SK-N-SH treated with all-trans-retinoic acid at 6 μM for 48 hours (cell line): ENCODE results near the gene ARMH3.

Experiments used
- ATAC-seq: fragments of 200-7000 bp; cut with Tn5 transposase; 3 replicates; pipeline ENCODE4 v1.9.1; 2020; ENCODE audit warnings: mild to moderate bottlenecking, moderate library complexity
- ARNTL ChIP-seq: fragments of 450-650 bp; formaldehyde crosslinking; IDR thresholded peaks from 2 replicates; pipeline ENCODE4 v1.5.0; 2020; ENCODE audit warnings: low read depth, mild to moderate bottlenecking, moderate library complexity, borderline replicate concordance
- BACH2 ChIP-seq: fragments of 250-450 bp; sonication (Bioruptor Pico); IDR thresholded peaks from 2 replicates; pipeline ENCODE4 v1.9.0; 2021; ENCODE audit warnings: mild to moderate bottlenecking, borderline replicate concordance
- CSDC2 ChIP-seq: fragments of 250-450 bp; sonication (Bioruptor Pico); IDR thresholded peaks from 2 replicates; pipeline ENCODE4 v1.5.0; 2020; ENCODE audit warnings: mild to moderate bottlenecking, moderate library complexity
- ESRRG ChIP-seq: fragments of 250-450 bp; sonication (Bioruptor Pico); IDR thresholded peaks from 2 replicates; pipeline ENCODE4 v1.6.1; 2021; ENCODE audit warnings: mild to moderate bottlenecking
- ISL1 ChIP-seq: fragments of 250-450 bp; sonication (Bioruptor Pico); IDR thresholded peaks from 2 replicates; pipeline ENCODE4 v2.1.2; 2022; ENCODE audit warnings: mild to moderate bottlenecking, moderate library complexity
- OSR1 ChIP-seq: fragments of 250-450 bp; sonication (Bioruptor Pico); IDR thresholded peaks from 2 replicates; pipeline ENCODE4 v1.8.0; 2022; ENCODE audit warnings: moderate library complexity, mild to moderate bottlenecking, inconsistent platforms
- PATZ1 ChIP-seq: fragments of 250-450 bp; sonication (Bioruptor Pico); IDR thresholded peaks from 2 replicates; pipeline ENCODE4 v1.8.0; 2020; ENCODE audit warnings: mild to moderate bottlenecking, moderate library complexity, borderline replicate concordance
- PPARA ChIP-seq: fragments of 250-450 bp; sonication (Bioruptor Pico); IDR thresholded peaks from 2 replicates; pipeline ENCODE4 v1.5.0; 2020; ENCODE audit warnings: mild to moderate bottlenecking, borderline replicate concordance
- RARB ChIP-seq: fragments of 250-450 bp; sonication (Bioruptor Pico); IDR thresholded peaks from 2 replicates; pipeline ENCODE4 v1.8.0; 2021; ENCODE audit warnings: mild to moderate bottlenecking, moderate library complexity
- SNAI2 ChIP-seq: fragments of 250-450 bp; sonication (Bioruptor Pico); IDR thresholded peaks from 2 replicates; pipeline ENCODE4 v1.5.0; 2020; ENCODE audit warnings: mild to moderate bottlenecking, moderate library complexity
- TCF4 ChIP-seq: fragments of 250-450 bp; sonication (Bioruptor Pico); IDR thresholded peaks from 2 replicates; pipeline ENCODE4 v1.8.0; 2021; ENCODE audit warnings: mild to moderate bottlenecking, moderate library complexity, borderline replicate concordance
- TOX ChIP-seq: fragments of 250-450 bp; sonication (Bioruptor Pico); IDR thresholded peaks from 2 replicates; pipeline ENCODE4 v1.8.0; 2021; ENCODE audit warnings: mild to moderate bottlenecking, moderate library complexity, borderline replicate concordance
- ZC3H10 ChIP-seq: fragments of 250-450 bp; sonication (Bioruptor Pico); IDR thresholded peaks from 2 replicates; pipeline ENCODE4 v1.5.1; 2021; ENCODE audit warnings: mild to moderate bottlenecking, moderate library complexity
- ZFP3 ChIP-seq: fragments of 250-450 bp; sonication (Bioruptor Pico); IDR thresholded peaks from 2 replicates; pipeline ENCODE4 v1.5.0; 2020; ENCODE audit warnings: mild to moderate bottlenecking, moderate library complexity
- ZFP30 ChIP-seq: fragments of 450-650 bp; formaldehyde crosslinking; IDR thresholded peaks from 2 replicates; pipeline ENCODE4 v1.5.0; 2022; ENCODE audit warnings: mild to moderate bottlenecking, moderate library complexity
- ZNF565 ChIP-seq: fragments of 450-650 bp; formaldehyde crosslinking; conservative IDR thresholded peaks from 2 replicates; pipeline ENCODE4 v1.5.0; 2020; ENCODE audit warnings: low read depth, mild to moderate bottlenecking, moderate library complexity
- ZNF70 ChIP-seq: fragments of 450-650 bp; formaldehyde crosslinking; IDR thresholded peaks from 2 replicates; pipeline ENCODE4 v1.5.0; 2020; ENCODE audit warnings: mild to moderate bottlenecking, moderate library complexity
- ZNF8 ChIP-seq: fragments of 450-650 bp; formaldehyde crosslinking; IDR thresholded peaks from 2 replicates; pipeline ENCODE4 v1.5.0; 2020; ENCODE audit warnings: mild to moderate bottlenecking, moderate library complexity
- TF ChIP-seq, protein P1 (sequence below): fragments of 250-450 bp; sonication (Bioruptor Pico); IDR thresholded peaks from 2 replicates; pipeline ENCODE4 v1.5.1; 2021; ENCODE audit warnings: mild to moderate bottlenecking, moderate library complexity
- TF ChIP-seq, protein P2 (sequence below): fragments of 250-450 bp; sonication (Bioruptor Pico); IDR thresholded peaks from 2 replicates; pipeline ENCODE4 v1.5.1; 2020; ENCODE audit warnings: low read depth, mild to moderate bottlenecking, moderate library complexity

Gene ARMH3

DNA sequence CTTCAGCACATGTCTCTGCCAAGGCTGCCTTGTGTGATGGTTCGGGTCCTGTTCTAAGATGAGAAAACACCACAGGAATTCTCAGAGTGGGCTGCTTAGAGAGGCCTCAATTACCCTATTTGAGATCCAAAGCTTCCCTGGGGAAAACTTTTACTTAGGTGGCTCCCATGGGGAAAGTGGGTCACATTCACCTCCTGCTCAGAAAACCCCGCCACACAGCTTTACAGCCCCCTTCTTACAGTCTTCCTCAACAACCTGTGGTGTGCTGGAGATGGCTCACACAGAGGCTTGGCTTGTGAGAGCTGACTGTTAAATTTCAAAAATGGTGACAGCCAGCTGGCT, 175.8 kb downstream of the ARMH3 start:
- TF ChIP-seq ZNF70 (CRISPR knock-in tag) (no peak), RARB (no peak), TOX (CRISPR knock-in tag) (no peak), TCF4 (CRISPR knock-in tag) (no peak), ZNF8 (CRISPR knock-in tag) (no peak)
- TF ChIP-seq, protein P1, sequence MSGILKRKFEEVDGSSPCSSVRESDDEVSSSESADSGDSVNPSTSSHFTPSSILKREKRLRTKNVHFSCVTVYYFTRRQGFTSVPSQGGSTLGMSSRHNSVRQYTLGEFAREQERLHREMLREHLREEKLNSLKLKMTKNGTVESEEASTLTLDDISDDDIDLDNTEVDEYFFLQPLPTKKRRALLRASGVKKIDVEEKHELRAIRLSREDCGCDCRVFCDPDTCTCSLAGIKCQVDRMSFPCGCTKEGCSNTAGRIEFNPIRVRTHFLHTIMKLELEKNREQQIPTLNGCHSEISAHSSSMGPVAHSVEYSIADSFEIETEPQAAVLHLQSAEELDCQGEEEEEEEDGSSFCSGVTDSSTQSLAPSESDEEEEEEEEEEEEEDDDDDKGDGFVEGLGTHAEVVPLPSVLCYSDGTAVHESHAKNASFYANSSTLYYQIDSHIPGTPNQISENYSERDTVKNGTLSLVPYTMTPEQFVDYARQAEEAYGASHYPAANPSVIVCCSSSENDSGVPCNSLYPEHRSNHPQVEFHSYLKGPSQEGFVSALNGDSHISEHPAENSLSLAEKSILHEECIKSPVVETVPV (CRISPR knock-in tag) = no peak
- no peak; the same call in 2 of the 3 replicates for ATAC-seq

DNA sequence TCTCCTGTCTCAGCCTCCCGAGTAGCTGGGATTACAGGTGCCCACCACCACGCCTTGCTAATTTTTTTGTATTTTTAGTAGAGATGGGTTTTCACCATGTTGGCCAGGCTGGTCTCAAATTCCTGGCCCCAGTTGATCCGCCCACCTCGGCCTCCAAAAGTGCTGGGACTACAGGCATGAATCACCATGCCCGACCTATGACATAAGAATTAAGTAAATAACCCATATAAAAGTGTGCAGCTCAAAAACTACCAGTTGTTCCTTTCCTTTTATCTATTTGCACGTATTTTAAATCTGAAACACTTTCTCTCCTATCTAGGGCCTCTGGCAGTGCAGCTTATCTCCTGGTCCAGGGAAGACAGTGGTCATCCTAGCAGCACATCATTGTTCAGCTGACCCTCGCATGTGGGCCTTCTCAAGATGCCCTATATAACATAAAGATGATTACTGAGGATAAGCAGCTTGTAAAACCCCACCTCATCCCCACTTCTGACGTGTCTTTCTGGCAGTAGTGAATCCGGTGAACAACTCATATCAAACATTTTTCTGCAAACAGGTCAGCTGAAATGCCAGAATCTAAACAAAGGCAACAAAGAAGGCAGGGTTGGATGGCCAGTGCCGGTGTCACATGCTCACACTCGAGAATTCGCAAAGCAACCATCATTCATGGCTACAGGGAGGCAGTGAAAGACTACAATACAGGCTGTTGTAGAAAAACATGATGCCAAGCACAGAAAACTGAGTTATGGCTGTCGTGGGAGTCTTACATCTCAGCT, 176.3 kb downstream of the ARMH3 start:
- peak; percentile 37; the same call in 2 of the 3 replicates for ATAC-seq
- TF ChIP-seq, protein P1 (CRISPR knock-in tag) = no peak
- TF ChIP-seq ARNTL (CRISPR knock-in tag) = no peak
- no peak for TF ChIP-seq RARB
- no peak for TF ChIP-seq BACH2 (CRISPR knock-in tag)
- TF ChIP-seq ZNF8 (CRISPR knock-in tag) = no peak
- no peak for TF ChIP-seq TOX (CRISPR knock-in tag)
- no peak for TF ChIP-seq ZNF565 (CRISPR knock-in tag)
- TF ChIP-seq ZC3H10 (CRISPR knock-in tag) = no peak
- no peak for TF ChIP-seq ESRRG (CRISPR knock-in tag)
- no peak for TF ChIP-seq PPARA (CRISPR knock-in tag)

- no peak for TF ChIP-seq TOX (CRISPR knock-in tag)
- TF ChIP-seq, protein P2, sequence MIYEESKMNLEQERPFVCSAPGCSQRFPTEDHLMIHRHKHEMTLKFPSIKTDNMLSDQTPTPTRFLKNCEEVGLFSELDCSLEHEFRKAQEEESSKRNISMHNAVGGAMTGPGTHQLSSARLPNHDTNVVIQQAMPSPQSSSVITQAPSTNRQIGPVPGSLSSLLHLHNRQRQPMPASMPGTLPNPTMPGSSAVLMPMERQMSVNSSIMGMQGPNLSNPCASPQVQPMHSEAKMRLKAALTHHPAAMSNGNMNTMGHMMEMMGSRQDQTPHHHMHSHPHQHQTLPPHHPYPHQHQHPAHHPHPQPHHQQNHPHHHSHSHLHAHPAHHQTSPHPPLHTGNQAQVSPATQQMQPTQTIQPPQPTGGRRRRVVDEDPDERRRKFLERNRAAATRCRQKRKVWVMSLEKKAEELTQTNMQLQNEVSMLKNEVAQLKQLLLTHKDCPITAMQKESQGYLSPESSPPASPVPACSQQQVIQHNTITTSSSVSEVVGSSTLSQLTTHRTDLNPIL = no peak
- TF ChIP-seq ZNF8 (CRISPR knock-in tag) = no peak
- no peak for TF ChIP-seq ZNF565 (CRISPR knock-in tag)
- TF ChIP-seq, protein P1 (CRISPR knock-in tag) = no peak
- no peak for TF ChIP-seq ESRRG (CRISPR knock-in tag)
- ATAC-seq = no peak
These were observed 177.1 kb downstream of the ARMH3 start for GRCh38 chr10:101878869-101879268.

DNA sequence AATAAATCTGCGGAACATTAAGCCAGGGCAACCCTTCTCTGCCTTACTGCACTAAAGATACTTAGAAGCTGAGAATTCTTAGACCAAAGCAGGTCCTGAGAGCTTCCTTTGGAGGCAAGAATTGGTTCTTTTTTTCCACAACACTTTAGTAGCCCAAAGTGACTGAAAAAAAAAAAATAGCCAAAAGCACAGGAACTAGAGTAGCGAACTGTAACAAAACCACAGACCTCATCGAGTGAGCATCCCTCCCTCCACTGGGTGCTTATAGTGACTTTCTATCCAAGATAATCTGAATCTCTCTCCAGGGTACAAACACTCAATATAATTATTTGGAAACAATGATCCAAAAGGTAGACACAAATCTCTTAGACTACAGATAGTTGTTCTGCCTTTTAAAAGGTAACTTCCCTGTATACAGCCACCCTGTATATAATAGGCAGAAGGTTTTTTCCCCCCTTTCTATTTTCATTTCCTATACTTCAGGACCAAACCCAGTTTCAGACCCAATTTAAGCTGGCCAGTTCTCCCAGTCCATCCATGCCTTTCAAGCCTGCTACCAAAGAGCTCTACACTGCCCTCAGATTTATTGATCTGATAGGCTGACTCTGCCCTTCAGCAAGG, 180.8 kb downstream of the ARMH3 start:
- ATAC-seq = no peak
- no peak for TF ChIP-seq ZNF565 (CRISPR knock-in tag)
- no peak for TF ChIP-seq SNAI2 (CRISPR knock-in tag)
- TF ChIP-seq ARNTL (CRISPR knock-in tag) = no peak
- TF ChIP-seq ESRRG (CRISPR knock-in tag) = no peak
- no peak for TF ChIP-seq CSDC2
- TF ChIP-seq PATZ1 (CRISPR knock-in tag) = no peak
- no peak for TF ChIP-seq TOX (CRISPR knock-in tag)
- TF ChIP-seq ZNF8 (CRISPR knock-in tag) = no peak
- no peak for TF ChIP-seq ZFP30 (CRISPR knock-in tag)
- TF ChIP-seq, protein P2 = no peak
- TF ChIP-seq ZNF70 (CRISPR knock-in tag) = no peak
- no peak for TF ChIP-seq ZFP3 (CRISPR knock-in tag)
- no peak for TF ChIP-seq OSR1 (CRISPR knock-in tag)
- TF ChIP-seq, protein P1 (CRISPR knock-in tag) = no peak
- no peak for TF ChIP-seq RARB
- TF ChIP-seq ISL1 = no peak
- no peak for TF ChIP-seq BACH2 (CRISPR knock-in tag)
- no peak for TF ChIP-seq PPARA (CRISPR knock-in tag)
